Right cardiac atrium (tissue), 5 donors: ENCODE measurements around the gene DUSP7. TPM values are rescaled to one million over a fixed set of nuclear protein-coding genes. Genes with fewer than 3 reads are reported as not detected.

Experiments used
- ATAC-seq, 2 donors: fragments of 200-7000 bp; cut with Tn5 transposase; one replicate each; pipeline versions ENCODE4 v1.8.0 to v1.9.1; 2020; ENCODE audit warnings: moderate library complexity in 2 of 2, mild to moderate bottlenecking in 1 of 2
- DNase-seq, 3 donors: peaks; one replicate each; pipeline ENCODE4 v3.0.0-alpha.2; 2020
- H3K27ac ChIP-seq: one replicate; pipeline ENCODE4 v1.5.1; 2013; ENCODE audit warnings: mild to moderate bottlenecking, low read length, control low read depth, moderate library complexity
- H3K27me3 ChIP-seq: one replicate; pipeline ENCODE4 v1.6.1; 2013; ENCODE audit not compliant: control insufficient read depth, insufficient read depth
- H3K4me1 ChIP-seq: one replicate; pipeline ENCODE4 v1.6.1; 2013; ENCODE audit warnings: low read length; ENCODE audit not compliant: control insufficient read depth, insufficient read depth
- H3K4me3 ChIP-seq: one replicate; pipeline ENCODE4 v1.5.1; 2013; ENCODE audit warnings: low read length, control low read depth
- H3K9me3 ChIP-seq: one replicate; pipeline ENCODE4 v1.6.1; 2013; ENCODE audit warnings: low read length; ENCODE audit not compliant: control insufficient read depth
- WGBS: extraction: QIAGEN DNeasy Blood & Tissue Kit; methylation state at CpG from one replicate; pipeline ENCODE4 v1.1.7; 2013; 5-methylcytosine and 5-hydroxymethylcytosine counted together
- intact Hi-C, 4 donors: fragments of 100-400 bp; cut with DNase I; formaldehyde crosslinking; loops; one replicate each; pipeline versions ENCODE4 v1.11.0 to v1.14.0; 2022 to 2023
- polyA plus RNA-seq: library from polyadenylated mRNA; stranded (reverse); fragments of 200-250 nt; gene quantifications from one replicate; pipeline ENCODE4 v1.2.3, GENCODE V29; 2013
- total RNA-seq, 4 donors: library from RNA; stranded (reverse); fragmentation: NEBNext Ultra II Directional; extraction: Animal tissue kit (Norgen Biotek cat#: 25700); gene quantifications; one replicate each; pipeline ENCODE4 v1.2.1, GENCODE V29; 2021
- donor health status: healthy with polysubstance abuse.
- donor health status: DM: no; HTN: yes; CAD: no.
- donor health status: DM: no; HTN: no; CAD: no.
- donor health status: DM: no; HTN: yes; CAD: no; lungs with severe emphysema.
- donor health status: DM: yes; HTN: yes; CAD: no.

Gene DUSP7
- total and polyA plus RNA-seq, 5 donors = 18.1 to 39.9 (median 34.9) TPM

DNA sequence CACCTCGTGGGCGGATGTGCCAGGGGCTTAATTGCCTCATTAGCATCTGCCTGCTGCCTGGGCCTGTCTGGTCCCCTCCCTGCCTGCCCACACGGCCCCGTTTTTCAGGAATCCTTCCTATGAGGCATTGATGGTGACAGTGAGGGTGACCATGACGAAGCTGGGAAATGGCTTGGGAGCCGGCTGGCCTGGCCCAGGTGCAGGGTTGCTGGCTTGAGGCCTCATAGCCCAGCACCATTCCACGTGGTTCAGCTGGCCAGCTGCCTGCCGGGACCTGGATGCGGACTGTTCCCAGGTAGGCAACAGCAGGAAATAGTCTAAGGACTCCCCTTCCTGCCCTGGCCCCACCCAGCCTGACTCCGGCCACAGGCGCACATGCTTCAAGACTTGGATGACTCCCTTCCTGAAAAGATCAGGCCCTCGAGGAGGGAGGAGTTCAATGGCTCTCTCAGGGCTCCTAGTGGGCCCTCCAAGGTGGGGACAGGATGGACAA is 8.9 kb upstream of the DUSP7 start:
- Histone ChIP-seq H3K27ac (no peak overlapping the region), H3K4me3 (no peak overlapping the region), H3K27me3 (no peaks in the 10 kb centered on the region), H3K4me1 (peaks cover 3% of the 10 kb centered on the region), H3K9me3 (no peaks in the 10 kb centered on the region)
- 71% methylated on average over 12 of the region's 12 CpGs for WGBS
- ATAC-seq (peak; percentile 5 to 55), DNase-seq (no peak)
- intact Hi-C loops = no loop called here

DNA sequence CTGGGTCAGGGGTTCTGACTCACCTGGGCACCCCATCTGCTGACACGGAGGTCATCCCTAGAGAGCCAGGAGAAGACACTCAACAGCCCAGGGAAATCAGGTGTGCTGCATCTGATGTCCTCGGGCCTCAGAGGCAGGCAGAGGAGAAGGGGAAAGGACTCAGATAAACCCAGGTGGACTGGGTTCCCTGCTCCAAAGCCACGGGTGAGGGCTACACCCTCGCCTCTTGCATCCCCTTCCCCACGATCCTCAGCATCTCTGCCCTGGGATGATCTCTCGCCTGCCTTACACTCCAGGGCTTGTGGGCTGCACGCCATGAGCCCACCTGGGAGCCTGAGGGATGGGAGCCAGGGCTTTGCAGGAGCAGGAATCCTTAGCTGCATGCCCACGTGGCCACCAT is 8.2 kb upstream of the DUSP7 start:
- Histone ChIP-seq H3K4me3 (no peak overlapping the region), H3K27me3 (no peaks in the 10 kb centered on the region), H3K9me3 (no peaks in the 10 kb centered on the region), H3K27ac (no peak overlapping the region), H3K4me1 (no peaks in the 10 kb centered on the region)
- WGBS = 93% methylated on average over 8 of the region's 8 CpGs
- intact Hi-C loops = no loop called here
- ATAC-seq (no peak), DNase-seq (no peak)

GRCh38 chr3:52063026-52063723 is 6.8 kb upstream of the DUSP7 start:
- no peak for DNase-seq
- H3K9me3 ChIP-seq = no peaks in the 10 kb centered on the region
- H3K4me1 ChIP-seq = no peaks in the 10 kb centered on the region
- ATAC-seq = no peak
- WGBS = 80% methylated on average over 14 of the region's 14 CpGs
- no peaks in the 10 kb centered on the region for H3K27me3 ChIP-seq
- no peak overlapping the region for H3K27ac ChIP-seq
- intact Hi-C loops = no loop called here
- H3K4me3 ChIP-seq = no peak overlapping the region

GRCh38 chr3:52062505-52062904 is 6.1 kb upstream of the DUSP7 start:
- Histone ChIP-seq H3K27ac (no peak overlapping the region), H3K4me1 (no peaks in the 10 kb centered on the region), H3K9me3 (no peaks in the 10 kb centered on the region), H3K4me3 (no peak overlapping the region), H3K27me3 (no peaks in the 10 kb centered on the region)
- WGBS = 57% methylated on average over 5 of the region's 5 CpGs
- ATAC-seq = peak in 1 of 2 donors; percentile 15
- intact Hi-C loops = no loop called here
- peak in 1 of 3 donors; percentile 66 for DNase-seq

- DNase-seq (no peak), ATAC-seq (no peak)
- H3K9me3 ChIP-seq = no peaks in the 10 kb centered on the region
- WGBS = 72% methylated on average over 4 of the region's 4 CpGs
- H3K4me1 ChIP-seq = no peaks in the 10 kb centered on the region
- intact Hi-C loops = no loop called here
- no peak overlapping the region for H3K27ac ChIP-seq
- H3K27me3 ChIP-seq = no peaks in the 10 kb centered on the region
- H3K4me3 ChIP-seq = no peak overlapping the region
Observed at GRCh38 chr3:52061121-52061910, 4.9 kb upstream of the DUSP7 start.

GRCh38 chr3:52059781-52060180 is 3.4 kb upstream of the DUSP7 start:
- 89% methylated on average over 7 of the region's 7 CpGs for WGBS
- ATAC-seq = no peak
- no peaks in the 10 kb centered on the region for H3K27me3 ChIP-seq
- DNase-seq = no peak
- H3K4me3 ChIP-seq = no peak overlapping the region
- no peaks in the 10 kb centered on the region for H3K4me1 ChIP-seq
- no peak overlapping the region for H3K27ac ChIP-seq
- no peaks in the 10 kb centered on the region for H3K9me3 ChIP-seq
- intact Hi-C loops = loop anchor here in 1 of 4 donors (5.0 kb wide), 1 partner anchor 63 kb away; no protein-coding TSS in a partner anchor

- Histone ChIP-seq H3K4me3 (peak overlapping the region; percentile 41), H3K27me3 (no peaks in the 10 kb centered on the region), H3K9me3 (no peaks in the 10 kb centered on the region), H3K27ac (no peak overlapping the region), H3K4me1 (peaks cover 3% of the 10 kb centered on the region)
- 68% methylated on average over 14 of the region's 14 CpGs for WGBS
- intact Hi-C loops = loop anchor here in 1 of 4 donors (5.0 kb wide), 1 partner anchor 64 kb away; no protein-coding TSS in a partner anchor
- no peak for ATAC-seq
- no peak for DNase-seq
Observed at GRCh38 chr3:52057812-52058495, 1.6 kb upstream of the DUSP7 start.

GRCh38 chr3:52056968-52057811 is 819 bp upstream of the DUSP7 start:
- Histone ChIP-seq H3K4me1 (peaks cover 8% of the 10 kb centered on the region), H3K27ac (peak overlapping the region; percentile 97)

DNA sequence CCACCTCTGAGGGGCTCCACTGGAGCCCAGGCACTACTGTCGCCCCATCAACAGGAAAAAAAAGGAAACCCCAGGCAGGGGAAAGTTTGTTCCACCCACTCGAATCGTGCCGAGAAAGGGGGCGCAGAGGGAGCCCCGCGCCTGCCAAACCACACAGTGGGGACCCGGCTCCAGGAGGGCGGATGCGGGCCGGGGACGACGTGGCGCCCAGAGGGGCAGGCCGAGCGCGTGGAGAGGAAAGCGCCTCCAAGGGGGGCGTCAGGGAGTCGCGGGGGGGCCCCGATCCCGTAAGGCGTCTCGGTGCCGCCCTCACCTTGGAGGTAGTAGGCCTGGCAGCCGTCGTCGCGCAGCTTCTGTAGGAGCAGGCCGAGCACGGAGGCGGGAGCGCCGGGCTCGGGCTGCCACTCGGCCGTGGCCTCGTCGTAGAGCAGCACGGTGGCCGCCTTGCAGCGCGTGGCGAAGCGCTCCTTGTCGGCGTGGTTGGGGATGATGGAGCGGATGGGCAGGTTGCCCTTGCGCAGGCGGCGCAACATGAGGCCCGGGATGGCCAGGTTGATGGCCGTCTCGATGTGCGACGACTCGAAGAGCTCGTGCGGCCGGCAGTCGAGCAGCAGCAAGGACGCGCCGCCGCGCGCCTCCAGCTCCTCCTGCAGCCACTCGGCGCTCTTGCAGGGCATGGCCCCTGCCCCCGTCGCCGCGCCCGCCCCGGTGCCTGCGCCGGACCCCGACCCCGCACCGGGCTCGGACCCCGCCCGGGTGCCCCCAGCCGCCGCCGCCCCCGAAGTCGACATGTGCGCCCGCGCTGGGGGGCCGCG is 627 bp downstream of the DUSP7 start:
- Histone ChIP-seq H3K27me3 (no peaks in the 10 kb centered on the region), H3K9me3 (no peaks in the 10 kb centered on the region), H3K27ac (peak overlapping the region; percentile 89), H3K4me1 (peaks cover 19% of the 10 kb centered on the region), H3K4me3 (peak overlapping the region; percentile 91)
- ATAC-seq (no peak), DNase-seq (peak; percentile 56 to 82 (median 82))
- WGBS = under 1% methylated on average over 94 of the region's 94 CpGs
- intact Hi-C loops = loop anchor here in 1 of 4 donors (5.0 kb wide), 1 partner anchor 67 kb away; no protein-coding TSS in a partner anchor

More at GRCh38 chr3:52056968-52057811, 819 bp upstream of the DUSP7 start:
- peak; percentile 90 to 92 for ATAC-seq
- no peaks in the 10 kb centered on the region for H3K9me3 ChIP-seq
- intact Hi-C loops = loop anchor here in 1 of 4 donors (5.0 kb wide), 1 partner anchor 65 kb away; no protein-coding TSS in a partner anchor
- no peaks in the 10 kb centered on the region for H3K27me3 ChIP-seq
- DNase-seq = peak; percentile 99 to 100 (median 100)
- WGBS = under 1% methylated on average over 55 of the region's 55 CpGs
- H3K4me3 ChIP-seq = peak overlapping the region; percentile 91
